ENCODE measurements around the gene BTG2.
"Not testable (repeated sequence)": the region's sequence is repeated elsewhere in the genome, so short reads cannot be mapped to it uniquely, and the experiment has no call there.

Gene BTG2

GRCh38 chr1:203290261-203291089 lies 14.8 kb upstream of the BTG2 start:
- no peak for TF ChIP-seq PAX5 (IDR thresholded peaks at IDR 0.05; ENCODE audit: insufficient read depth, low read length, severe bottlenecking)
- peak; percentile 84 for TF ChIP-seq POLR2A (IDR thresholded peaks at IDR 0.05; ENCODE audit: low read depth, low read length)
- peak; percentile 77 for TF ChIP-seq POLR2AphosphoS5 (IDR thresholded peaks at IDR 0.05; ENCODE audit: low read depth, low read length)
- TF ChIP-seq SPI1 (IDR thresholded peaks at IDR 0.05; ENCODE audit: low read depth, low read length) = no peak
- no peak for TF ChIP-seq TAF1 (IDR thresholded peaks at IDR 0.05; ENCODE audit: low read depth, low read length)
- no peak for TF ChIP-seq POU2F2 (IDR thresholded peaks at IDR 0.05; ENCODE audit: low read depth, low read length)
- peak; percentile 77 for DNase-seq (ENCODE audit: insufficient read length, low spot score)
- FAIRE-seq = peak; percentile 96

GRCh38 chr1:203291201-203292096 lies 13.9 kb upstream of the BTG2 start:
- peak; percentile 66 for FAIRE-seq

GRCh38 chr1:203295796-203296195 lies 9.5 kb upstream of the BTG2 start:
- TF ChIP-seq TAF1 (IDR thresholded peaks at IDR 0.05; ENCODE audit: low read depth, low read length) = no peak
- no peak for TF ChIP-seq SPI1 (IDR thresholded peaks at IDR 0.05; ENCODE audit: low read depth, low read length)
- no peak for TF ChIP-seq PAX5 (IDR thresholded peaks at IDR 0.05; ENCODE audit: insufficient read depth, low read length, severe bottlenecking)
- TF ChIP-seq POLR2A (IDR thresholded peaks at IDR 0.05; ENCODE audit: low read depth, low read length) = no peak
- no peak for TF ChIP-seq POU2F2 (IDR thresholded peaks at IDR 0.05; ENCODE audit: low read depth, low read length)
- no peak for TF ChIP-seq POLR2AphosphoS5 (IDR thresholded peaks at IDR 0.05; ENCODE audit: low read depth, low read length)
- FAIRE-seq (no peak), DNase-seq (ENCODE audit: insufficient read length, low spot score) (no peak)

More at GRCh38 chr1:203291201-203292096, 13.9 kb upstream of the BTG2 start:
- TF ChIP-seq SPI1 (IDR thresholded peaks at IDR 0.05; ENCODE audit: low read depth, low read length) (no peak), POLR2A (IDR thresholded peaks at IDR 0.05; ENCODE audit: low read depth, low read length) (0 out of 2 replicates have a peak, but pooled peaks have one; percentile 29), POU2F2 (IDR thresholded peaks at IDR 0.05; ENCODE audit: low read depth, low read length) (no peak), PAX5 (IDR thresholded peaks at IDR 0.05; ENCODE audit: insufficient read depth, low read length, severe bottlenecking) (no peak)
- no peak for DNase-seq (ENCODE audit: insufficient read length, low spot score)

GRCh38 chr1:203296460-203297073 lies 8.8 kb upstream of the BTG2 start:
- FAIRE-seq (no peak), DNase-seq (ENCODE audit: insufficient read length, low spot score) (no peak)
- TF ChIP-seq TAF1 (IDR thresholded peaks at IDR 0.05; ENCODE audit: low read depth, low read length) (no peak), POLR2AphosphoS5 (IDR thresholded peaks at IDR 0.05; ENCODE audit: low read depth, low read length) (no peak), POU2F2 (IDR thresholded peaks at IDR 0.05; ENCODE audit: low read depth, low read length) (no peak), POLR2A (IDR thresholded peaks at IDR 0.05; ENCODE audit: low read depth, low read length) (no peak), SPI1 (IDR thresholded peaks at IDR 0.05; ENCODE audit: low read depth, low read length) (no peak), PAX5 (IDR thresholded peaks at IDR 0.05; ENCODE audit: insufficient read depth, low read length, severe bottlenecking) (no peak)

GRCh38 chr1:203299169-203299568 lies 6.2 kb upstream of the BTG2 start:
- TF ChIP-seq SPI1 (IDR thresholded peaks at IDR 0.05; ENCODE audit: low read depth, low read length) = no peak
- no peak for TF ChIP-seq PAX5 (IDR thresholded peaks at IDR 0.05; ENCODE audit: insufficient read depth, low read length, severe bottlenecking)
- no peak for TF ChIP-seq POLR2AphosphoS5 (IDR thresholded peaks at IDR 0.05; ENCODE audit: low read depth, low read length)
- TF ChIP-seq TAF1 (IDR thresholded peaks at IDR 0.05; ENCODE audit: low read depth, low read length) = no peak
- FAIRE-seq (peak; percentile 65), DNase-seq (ENCODE audit: insufficient read length, low spot score) (no peak)

GRCh38 chr1:203299719-203300429 lies 5.4 kb upstream of the BTG2 start:
- not testable (repeated sequence) for DNase-seq (ENCODE audit: insufficient read length, low spot score)
- FAIRE-seq = peak; percentile 85

- TF ChIP-seq POU2F2 (IDR thresholded peaks at IDR 0.05; ENCODE audit: low read depth, low read length) = no peak
- TF ChIP-seq SPI1 (IDR thresholded peaks at IDR 0.05; ENCODE audit: low read depth, low read length) = no peak
- 0 out of 2 replicates have a peak, but pooled peaks have one; percentile 39 for TF ChIP-seq POLR2A (IDR thresholded peaks at IDR 0.05; ENCODE audit: low read depth, low read length)
- FAIRE-seq (peak; percentile 43), DNase-seq (ENCODE audit: insufficient read length, low spot score) (no peak)
Observed at GRCh38 chr1:203300441-203301330, 4.6 kb upstream of the BTG2 start.

GRCh38 chr1:203301331-203301668 lies 4.0 kb upstream of the BTG2 start:
- no peak for FAIRE-seq

More at GRCh38 chr1:203301331-203301668, 4.0 kb upstream of the BTG2 start:
- DNase-seq (ENCODE audit: insufficient read length, low spot score) = no peak
- TF ChIP-seq PAX5 (IDR thresholded peaks at IDR 0.05; ENCODE audit: insufficient read depth, low read length, severe bottlenecking) (no peak), SPI1 (IDR thresholded peaks at IDR 0.05; ENCODE audit: low read depth, low read length) (no peak), TAF1 (IDR thresholded peaks at IDR 0.05; ENCODE audit: low read depth, low read length) (no peak), POLR2A (IDR thresholded peaks at IDR 0.05; ENCODE audit: low read depth, low read length) (no peak), POU2F2 (IDR thresholded peaks at IDR 0.05; ENCODE audit: low read depth, low read length) (no peak), POLR2AphosphoS5 (IDR thresholded peaks at IDR 0.05; ENCODE audit: low read depth, low read length) (no peak)

All from GM12891 (cell line).